HepG2 (cell line): ENCODE measurements around the gene SEC14L5. TPM values are rescaled to one million over a fixed set of nuclear protein-coding genes. Genes with fewer than 3 reads are reported as not detected.

Experiments
- ARID2 ChIP-seq: sonication (generic); formaldehyde crosslinking; IDR thresholded peaks from 2 replicates; pipeline ENCODE4 v1.8.1; 2022; ENCODE audit warnings: mild to moderate bottlenecking, missing genetic modification reagents, borderline replicate concordance
- CC2D1A ChIP-seq: sonication (generic); formaldehyde crosslinking; IDR thresholded peaks from 2 replicates; pipeline ENCODE4 v1.8.1; 2023; ENCODE audit warnings: mild to moderate bottlenecking, missing genetic modification reagents
- EHMT2 ChIP-seq: fragments of 200-600 bp; sonication (generic); IDR thresholded peaks from 2 replicates; pipeline ENCODE4 v1.7.0; 2017; ENCODE audit warnings: antibody characterized with exemption, low read depth, low read length, borderline replicate concordance
- ERF ChIP-seq: IDR thresholded peaks from 2 replicates; pipeline ENCODE4 v1.6.1; 2018; ENCODE audit warnings: missing biosample characterization, missing genetic modification reagents
- FOXK1 ChIP-seq: sonication (generic); formaldehyde crosslinking; IDR thresholded peaks from 2 replicates; pipeline ENCODE4 v1.4.0; 2020; ENCODE audit warnings: low read depth, missing genetic modification reagents, borderline replicate concordance
- HOXA9 ChIP-seq: sonication (generic); formaldehyde crosslinking; IDR thresholded peaks from 2 replicates; pipeline ENCODE4 v1.8.1; 2022; ENCODE audit warnings: missing genetic modification reagents, mild to moderate bottlenecking, moderate library complexity, borderline replicate concordance
- ISL2 ChIP-seq: sonication (generic); formaldehyde crosslinking; IDR thresholded peaks from 2 replicates; pipeline ENCODE4 v1.5.0; 2020; ENCODE audit warnings: missing genetic modification reagents
- KLF6 ChIP-seq: IDR thresholded peaks from 2 replicates; pipeline ENCODE4 v1.8.0; 2016; ENCODE audit warnings: missing biosample characterization, missing genetic modification reagents
- NFYB ChIP-seq: sonication (generic); formaldehyde crosslinking; IDR thresholded peaks from 2 replicates; pipeline ENCODE4 v1.4.0; 2020; ENCODE audit warnings: missing genetic modification reagents
- PITX1 ChIP-seq: sonication (generic); formaldehyde crosslinking; IDR thresholded peaks from 2 replicates; pipeline ENCODE4 v1.5.1; 2020; ENCODE audit warnings: mild to moderate bottlenecking, missing genetic modification reagents
- RAD51 ChIP-seq: fragments of 450-650 bp; IDR thresholded peaks from 2 replicates; pipeline ENCODE4 v1.6.1; 2016; ENCODE audit warnings: borderline replicate concordance
- RXRA ChIP-seq: sonication (generic); formaldehyde crosslinking; IDR thresholded peaks from 2 replicates; pipeline ENCODE4 v1.5.1; 2020; ENCODE audit warnings: missing genetic modification reagents
- SP5 ChIP-seq: IDR thresholded peaks from 2 replicates; pipeline ENCODE4 v1.6.1; 2016; ENCODE audit warnings: low read depth, borderline replicate concordance
- ZFP82 ChIP-seq: sonication (generic); formaldehyde crosslinking; IDR thresholded peaks from 2 replicates; pipeline ENCODE4 v1.5.1; 2020; ENCODE audit warnings: mild to moderate bottlenecking, missing genetic modification reagents, borderline replicate concordance
- ZNF263 ChIP-seq: sonication (generic); formaldehyde crosslinking; IDR thresholded peaks from 2 replicates; pipeline ENCODE4 v1.4.0; 2020; ENCODE audit warnings: missing genetic modification reagents
- ZNF274 ChIP-seq: sonication (generic); formaldehyde crosslinking; IDR thresholded peaks from 2 replicates; pipeline ENCODE4 v1.5.1; 2020; ENCODE audit warnings: mild to moderate bottlenecking, missing genetic modification reagents
- ZNF543 ChIP-seq: sonication (generic); formaldehyde crosslinking; IDR thresholded peaks from 2 replicates; pipeline ENCODE4 v1.4.0; 2020; ENCODE audit warnings: mild to moderate bottlenecking, missing genetic modification reagents
- ZNF547 ChIP-seq: sonication (generic); formaldehyde crosslinking; IDR thresholded peaks from 2 replicates; pipeline ENCODE4 v1.5.1; 2020; ENCODE audit warnings: mild to moderate bottlenecking, missing genetic modification reagents
- ZNF550 ChIP-seq: sonication (generic); formaldehyde crosslinking; IDR thresholded peaks from 2 replicates; pipeline ENCODE4 v1.4.0; 2020; ENCODE audit warnings: mild to moderate bottlenecking, missing genetic modification reagents, borderline replicate concordance
- polyA plus RNA-seq, 8 experiments: library from polyadenylated mRNA; depleted of rRNA in 3 of 8; stranded (reverse) in 7 of 8; unstranded in 1 of 8; fragments of >200 nt; fragmentation: Illumina TruSeq in 4 of 8; extraction: Trizol in 4 of 8; gene quantifications; 2 replicates each; pipeline versions ENCODE4 v1.2.1 to v1.2.3, GENCODE V29; 2011 to 2016; ENCODE audit warnings: low read depth in 4 of 8, missing spikeins in 1 of 8, mixed read lengths in 1 of 8; ENCODE audit not compliant: insufficient read depth in 1 of 8
- total RNA-seq, 5 experiments: library from RNA; depleted of rRNA; stranded (reverse); fragments of >200 nt; fragmentation: Illumina TruSeq; extraction: Trizol; gene quantifications; 2 replicates each; pipeline ENCODE4 v1.2.3, GENCODE V29; 2016; ENCODE audit warnings: low read depth in 1 of 5
- TF ChIP-seq, protein P1 (sequence below): IDR thresholded peaks from 2 replicates; pipeline ENCODE4 v1.6.1; 2016
- TF ChIP-seq, protein P2 (sequence below): IDR thresholded peaks from 2 replicates; pipeline ENCODE4 v1.6.1; 2016; ENCODE audit warnings: mild to moderate bottlenecking, missing biosample characterization, missing genetic modification reagents
- TF ChIP-seq, protein P3 (sequence below): IDR thresholded peaks from 2 replicates; pipeline ENCODE4 v1.6.1; 2016; ENCODE audit warnings: missing compliant biosample characterization, missing genetic modification reagents, borderline replicate concordance

Gene SEC14L5
- total and polyA plus RNA-seq, 2 of the 13 experiments (the other 11 are each of a cell fraction or from before 2014, with no cell fraction given): 0.40 to 0.42 TPM

DNA sequence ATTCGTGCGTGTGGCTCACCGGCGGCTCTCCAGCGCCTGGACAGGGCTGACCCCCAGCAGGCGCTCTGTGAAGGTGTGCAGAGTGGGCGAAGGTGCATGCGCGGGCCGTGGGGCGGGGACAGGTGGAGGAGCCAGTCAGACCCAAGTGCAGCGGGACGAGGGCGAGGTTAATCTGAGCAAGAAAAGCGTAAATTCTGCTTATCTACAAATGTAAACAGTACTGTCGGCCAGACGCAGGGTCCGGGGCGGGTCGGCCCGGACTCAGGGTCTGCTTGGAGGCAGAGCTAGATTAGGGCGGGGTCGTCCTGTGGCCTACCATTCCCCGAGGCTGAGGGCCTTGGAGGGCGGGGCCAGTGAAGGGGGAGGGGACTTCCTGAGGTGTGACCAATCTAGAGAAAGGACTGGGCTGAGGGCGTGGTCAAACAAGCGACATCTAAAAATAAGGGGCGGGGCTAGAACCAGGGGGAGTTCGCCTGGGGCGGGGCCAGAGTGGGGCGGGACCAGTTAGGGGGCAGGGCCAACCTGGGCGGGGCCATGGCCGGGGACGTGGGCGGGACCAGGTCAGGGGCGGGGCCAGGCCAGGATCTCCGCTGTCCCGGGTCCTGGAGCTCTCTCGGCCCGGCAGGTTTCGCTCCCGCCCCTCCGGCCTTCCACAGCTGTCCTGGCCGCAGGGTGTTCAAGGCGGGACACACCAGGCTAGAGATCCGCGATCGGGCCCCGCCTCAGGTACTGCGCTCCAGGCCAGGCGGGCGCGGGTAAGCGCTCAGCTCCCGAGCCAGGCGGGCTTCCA, at the start of gene SEC14L5 (continued):
- TF ChIP-seq ZNF547: peak; percentile 25
- TF ChIP-seq HOXA9 (CRISPR knock-in tag): no peak
- peak; percentile 50 for TF ChIP-seq ISL2
- TF ChIP-seq RAD51: no peak
- TF ChIP-seq ZNF263: peak; percentile 97
- peak; percentile 68 for TF ChIP-seq NFYB (CRISPR knock-in tag)
- 0 out of 2 replicates have a peak, but pooled peaks have one; percentile 27 for TF ChIP-seq KLF6 (CRISPR knock-in tag)
- no peak for TF ChIP-seq ARID2 (CRISPR knock-in tag)
- peak; percentile 86 for TF ChIP-seq PITX1
- peak; percentile 19; the same call in 1 of the 2 replicates for TF ChIP-seq ZNF274 (CRISPR knock-in tag)
- TF ChIP-seq ZFP82 (CRISPR knock-in tag): no peak; the same call in 1 of the 2 replicates
- TF ChIP-seq, protein P1, sequence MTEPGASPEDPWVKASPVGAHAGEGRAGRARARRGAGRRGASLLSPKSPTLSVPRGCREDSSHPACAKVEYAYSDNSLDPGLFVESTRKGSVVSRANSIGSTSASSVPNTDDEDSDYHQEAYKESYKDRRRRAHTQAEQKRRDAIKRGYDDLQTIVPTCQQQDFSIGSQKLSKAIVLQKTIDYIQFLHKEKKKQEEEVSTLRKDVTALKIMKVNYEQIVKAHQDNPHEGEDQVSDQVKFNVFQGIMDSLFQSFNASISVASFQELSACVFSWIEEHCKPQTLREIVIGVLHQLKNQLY (CRISPR knock-in tag): peak; percentile 22; the same call in 1 of the 2 replicates
- TF ChIP-seq ERF (CRISPR knock-in tag): peak; percentile 63
- TF ChIP-seq ZNF550 (CRISPR knock-in tag): no peak
- TF ChIP-seq CC2D1A (CRISPR knock-in tag): no peak
- peak; percentile 56; the same call in 1 of the 2 replicates for TF ChIP-seq SP5 (CRISPR knock-in tag)
- TF ChIP-seq, protein P2, sequence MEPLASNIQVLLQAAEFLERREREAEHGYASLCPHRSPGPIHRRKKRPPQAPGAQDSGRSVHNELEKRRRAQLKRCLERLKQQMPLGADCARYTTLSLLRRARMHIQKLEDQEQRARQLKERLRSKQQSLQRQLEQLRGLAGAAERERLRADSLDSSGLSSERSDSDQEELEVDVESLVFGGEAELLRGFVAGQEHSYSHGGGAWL (CRISPR knock-in tag): no peak; the same call in 1 of the 2 replicates
- TF ChIP-seq RXRA (CRISPR knock-in tag): peak; percentile 79
- TF ChIP-seq, protein P3, sequence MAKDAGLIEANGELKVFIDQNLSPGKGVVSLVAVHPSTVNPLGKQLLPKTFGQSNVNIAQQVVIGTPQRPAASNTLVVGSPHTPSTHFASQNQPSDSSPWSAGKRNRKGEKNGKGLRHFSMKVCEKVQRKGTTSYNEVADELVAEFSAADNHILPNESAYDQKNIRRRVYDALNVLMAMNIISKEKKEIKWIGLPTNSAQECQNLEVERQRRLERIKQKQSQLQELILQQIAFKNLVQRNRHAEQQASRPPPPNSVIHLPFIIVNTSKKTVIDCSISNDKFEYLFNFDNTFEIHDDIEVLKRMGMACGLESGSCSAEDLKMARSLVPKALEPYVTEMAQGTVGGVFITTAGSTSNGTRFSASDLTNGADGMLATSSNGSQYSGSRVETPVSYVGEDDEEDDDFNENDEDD (CRISPR knock-in tag): peak; percentile 34; the same call in 1 of the 2 replicates
- TF ChIP-seq EHMT2: 0 out of 2 replicates have a peak, but pooled peaks have one; percentile 68
- TF ChIP-seq FOXK1: peak; percentile 72
- TF ChIP-seq ZNF543 (CRISPR knock-in tag): no peak
